Measurements from ENCODE around the gene LRRC17. TPM values are rescaled to one million over a fixed set of nuclear protein-coding genes. Genes with fewer than 3 reads are reported as not detected.

LRRC17 gene
- total RNA-seq, 1 experiment from 2014 or later, result 0.39 TPM

GRCh38 chr7:102985176-102985783 is 72.5 kb downstream of the LRRC17 start:
- Histone ChIP-seq H3K36me3 (ENCODE audit: control insufficient read depth, insufficient read depth, low read length) (no peaks in the 10 kb centered on the region), H3K27me3 (ENCODE audit: control insufficient read depth, insufficient read depth, low read length) (no peaks in the 10 kb centered on the region), H3K27ac (ENCODE audit: low read length) (peak overlapping the region; percentile 66; the same call in 1 of the 2 replicates), H3K4me1 (ENCODE audit: control insufficient read depth, insufficient read depth, low read length) (no peaks in the 10 kb centered on the region), H3K9me3 (ENCODE audit: control insufficient read depth, insufficient read depth, low read depth, low read length) (peaks cover 4% of the 10 kb centered on the region; the same call in 1 of the 2 replicates), H3K4me3 (ENCODE audit: low read depth in 2 of 2, low read length in 2 of 2) (no peak overlapping the region)
- in situ Hi-C loops (cut with HindIII; ENCODE audit: low pct_unique_long_range_greater_than_20kb, low sequenced_read_pairs) (no loop called here), intact Hi-C loops (cut with micrococcal nuclease; ENCODE audit: unreplicated experiment) (no loop called here)
- ChIA-PET CTCF (no interaction called here), POLR2A (no interaction called here)
- no TSS peak for BruUV-seq (replicated peaks)
- DNase-seq (ENCODE audit: low read depth, low spot score) (no peak), ATAC-seq (no peak)
- no peak for TF ChIP-seq REST (IDR thresholded peaks at IDR 0.05; ENCODE audit: insufficient read depth in 1 of 2, low read depth in 2 of 2, low read length in 1 of 2)
- TF ChIP-seq CTCF (IDR thresholded peaks at IDR 0.05), result no peak
- TF ChIP-seq SIN3A (IDR thresholded peaks at IDR 0.05; ENCODE audit: borderline replicate concordance, insufficient read depth, low read depth, low read length), result no peak
- TF ChIP-seq TCF7L2 (IDR thresholded peaks at IDR 0.05; ENCODE audit: low read depth, low read length), result no peak
- no peak for TF ChIP-seq POLR2AphosphoS5 (IDR thresholded peaks at IDR 0.05; ENCODE audit: low read depth, low read length)

DNA sequence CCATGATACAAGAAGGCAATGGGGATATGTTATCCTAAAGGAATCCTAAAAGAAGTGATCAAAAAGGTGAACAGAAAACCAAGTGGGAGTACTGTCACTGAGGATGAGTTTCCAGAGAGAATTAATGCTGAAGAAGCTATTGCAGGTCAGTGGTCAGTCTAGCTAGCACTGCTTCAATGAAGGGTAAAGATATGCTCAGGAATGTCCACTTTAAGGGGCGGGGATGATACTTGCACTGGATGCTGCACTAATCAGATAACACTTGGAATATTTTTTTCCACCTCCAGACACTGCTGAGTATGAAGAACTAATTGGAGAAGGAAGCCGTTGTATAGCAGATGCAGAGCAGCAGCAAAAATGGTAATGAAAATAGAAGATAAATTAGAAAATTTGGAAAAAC is 75.3 kb downstream of the LRRC17 start:
- no peak for DNase-seq (ENCODE audit: low read depth, low spot score)
- H3K27me3 ChIP-seq (ENCODE audit: control insufficient read depth, insufficient read depth, low read length), result no peaks in the 10 kb centered on the region
- peak overlapping the region; percentile 99 for H3K27ac ChIP-seq (ENCODE audit: low read length)
- no TSS peak for BruUV-seq (replicated peaks)
- in situ Hi-C loops (cut with HindIII; ENCODE audit: low pct_unique_long_range_greater_than_20kb, low sequenced_read_pairs), result no loop called here
- ChIA-PET POLR2A (no interaction called here), CTCF (no interaction called here)
- H3K36me3 ChIP-seq (ENCODE audit: control insufficient read depth, insufficient read depth, low read length), result no peaks in the 10 kb centered on the region
- H3K4me3 ChIP-seq (ENCODE audit: low read depth in 2 of 2, low read length in 2 of 2), result no peak overlapping the region
- peaks cover 8% of the 10 kb centered on the region; the same call in 1 of the 2 replicates for H3K9me3 ChIP-seq (ENCODE audit: control insufficient read depth, insufficient read depth, low read depth, low read length)
- no peak for ATAC-seq
- intact Hi-C loops (cut with micrococcal nuclease; ENCODE audit: unreplicated experiment), result no loop called here
- TF ChIP-seq SIN3A (IDR thresholded peaks at IDR 0.05; ENCODE audit: borderline replicate concordance, insufficient read depth, low read depth, low read length) (no peak), CTCF (IDR thresholded peaks at IDR 0.05) (no peak), POLR2AphosphoS5 (IDR thresholded peaks at IDR 0.05; ENCODE audit: low read depth, low read length) (no peak), TCF7L2 (IDR thresholded peaks at IDR 0.05; ENCODE audit: low read depth, low read length) (no peak), REST (IDR thresholded peaks at IDR 0.05; ENCODE audit: insufficient read depth in 1 of 2, low read depth in 2 of 2, low read length in 1 of 2) (no peak)
- H3K4me1 ChIP-seq (ENCODE audit: control insufficient read depth, insufficient read depth, low read length), result peaks cover 23% of the 10 kb centered on the region

Data from Panc1 (cell line).